DMS114 treated with DMSO at 0.1 percent for 48 hours (cell line): ENCODE results near the gene PCDH1.
"Not testable (repeated sequence)": the region's sequence is repeated elsewhere in the genome, so short reads cannot be mapped to it uniquely, and the experiment has no call there.

Experiments used
- DNase-seq: peaks from one replicate; lab custom pipeline; 2025; ENCODE audit not compliant: unreplicated experiment; lab: John Stamatoyannopoulos, UW

Gene PCDH1

GRCh38 chr5:141839015-141839513 lies 39.1 kb downstream of the PCDH1 start:
- DNase-seq, result no peak

GRCh38 chr5:141838326-141839014 lies 39.7 kb downstream of the PCDH1 start:
- DNase-seq, result no peak

DNA sequence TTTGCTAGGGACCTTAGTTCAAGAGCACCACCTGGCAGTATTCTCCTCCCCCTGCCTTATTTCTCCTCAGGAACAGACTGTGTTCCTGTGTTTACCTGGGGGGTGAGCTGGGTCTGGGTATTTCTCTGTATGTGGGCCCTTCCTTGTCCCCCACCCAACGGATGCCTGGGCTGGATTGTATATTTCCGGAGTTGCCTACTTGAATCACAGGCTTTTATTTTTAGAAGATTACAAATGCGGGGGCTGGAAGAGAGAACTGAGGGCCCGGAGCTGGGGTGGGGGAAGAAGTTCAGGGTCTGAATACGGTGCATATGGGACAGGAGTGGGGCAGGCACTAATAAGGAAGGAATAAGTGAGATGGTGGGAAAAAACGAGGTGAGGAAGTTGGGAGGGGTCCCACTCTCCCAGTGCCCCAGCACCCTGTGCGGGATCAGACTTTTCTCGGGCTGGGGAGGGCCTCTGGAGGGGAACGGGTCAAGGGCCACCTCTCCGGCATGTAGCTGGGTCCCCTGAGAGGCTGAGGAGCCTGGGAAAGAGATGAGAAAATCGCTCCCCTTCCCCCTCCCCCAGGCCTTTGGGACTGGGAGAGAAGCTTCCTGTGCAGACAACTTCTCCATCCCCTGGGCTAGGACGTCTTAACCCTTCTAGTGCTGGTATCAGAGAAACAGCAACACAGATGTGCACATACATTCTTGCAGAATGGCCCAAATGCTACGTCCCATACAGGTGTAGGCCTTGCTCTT lies 42.1 kb downstream of the PCDH1 start:
- DNase-seq, result no peak

DNA sequence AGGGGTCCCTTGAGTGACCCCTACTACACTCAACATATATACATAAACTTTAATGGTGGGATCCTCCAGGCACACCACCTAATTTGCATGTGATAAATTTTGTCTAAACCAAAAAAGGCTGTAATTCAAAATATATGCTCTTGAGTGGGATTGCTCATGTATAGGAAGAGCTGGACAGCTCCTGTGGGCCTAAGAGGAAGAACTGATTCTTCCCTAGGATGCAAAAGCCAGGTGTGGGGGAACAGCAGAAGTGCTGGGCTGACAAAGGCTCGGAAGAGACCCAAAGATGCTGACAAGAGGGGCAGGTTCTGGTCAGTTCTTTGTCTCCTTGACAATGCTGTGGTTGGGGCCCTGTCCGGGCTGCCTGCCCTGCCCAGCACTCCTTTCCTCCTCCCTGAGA lies 43.9 kb downstream of the PCDH1 start:
- no peak for DNase-seq

DNA sequence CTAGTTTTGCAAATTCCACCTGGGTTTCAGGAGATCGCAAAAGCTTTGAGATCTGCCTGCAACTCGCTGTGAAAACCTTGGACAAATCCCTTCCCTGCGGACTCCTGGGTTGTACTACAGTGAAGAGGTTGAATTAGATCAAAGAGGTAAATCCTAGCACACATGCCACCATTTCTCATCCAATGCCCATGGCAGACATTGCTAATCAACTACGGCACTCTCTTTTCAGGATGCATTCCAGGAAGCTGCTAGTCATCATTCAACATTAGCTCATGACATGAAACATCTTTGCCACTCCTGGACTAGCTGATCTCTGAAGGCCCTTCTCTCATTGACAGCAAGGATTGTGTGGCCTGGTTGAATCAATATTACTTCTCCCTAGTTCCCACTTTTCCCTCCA lies 46.1 kb downstream of the PCDH1 start:
- no peak for DNase-seq

DNA sequence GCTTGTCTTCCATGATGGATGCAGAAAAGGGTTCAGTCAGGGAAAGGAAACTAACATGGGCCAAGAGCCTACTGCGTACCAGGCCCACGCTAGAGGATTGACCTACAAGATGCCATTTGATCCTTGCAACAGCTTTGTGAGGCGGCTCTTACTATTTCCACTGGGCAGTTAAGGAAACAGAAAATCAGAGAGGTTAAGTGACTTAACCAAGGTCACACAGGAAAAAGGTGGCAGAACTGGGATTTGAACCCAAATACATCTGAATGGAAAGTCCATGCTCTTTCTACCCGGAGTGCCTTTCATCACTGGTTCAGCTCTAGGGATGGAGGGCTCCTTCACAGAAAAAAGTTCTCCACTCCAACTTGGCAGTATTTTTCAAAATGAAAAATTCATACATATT lies 50.0 kb downstream of the PCDH1 start:
- DNase-seq, result no peak

- DNase-seq, result no peak
Measured at GRCh38 chr5:141826674-141827073, 51.5 kb downstream of the PCDH1 start.

- DNase-seq, result no peak
Measured at GRCh38 chr5:141825791-141826560, 52.2 kb downstream of the PCDH1 start.

DNA sequence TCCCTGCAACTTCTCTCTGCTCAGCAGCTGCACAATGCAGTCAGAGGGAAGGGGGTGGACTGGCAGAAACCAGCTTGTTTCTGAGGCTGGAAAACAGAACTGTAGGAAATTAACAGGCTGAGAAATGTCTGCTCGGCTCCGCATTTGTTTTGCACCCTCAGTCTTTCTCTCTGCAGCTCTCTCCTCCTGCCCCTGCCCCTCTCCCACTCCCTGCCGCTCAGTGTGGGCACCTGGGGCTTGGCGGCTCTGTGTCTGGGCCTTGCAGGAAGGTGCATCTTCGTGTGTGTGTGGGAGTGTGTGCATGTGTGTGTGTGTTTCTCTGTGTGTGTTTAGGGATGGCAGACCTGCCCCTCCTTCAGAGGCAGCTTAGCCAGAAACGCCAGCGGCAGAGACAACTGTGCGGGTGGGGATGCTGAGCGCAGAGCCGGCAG lies 53.0 kb downstream of the PCDH1 start:
- DNase-seq, result no peak

GRCh38 chr5:141824717-141825116 lies 53.5 kb downstream of the PCDH1 start:
- DNase-seq, result no peak

DNA sequence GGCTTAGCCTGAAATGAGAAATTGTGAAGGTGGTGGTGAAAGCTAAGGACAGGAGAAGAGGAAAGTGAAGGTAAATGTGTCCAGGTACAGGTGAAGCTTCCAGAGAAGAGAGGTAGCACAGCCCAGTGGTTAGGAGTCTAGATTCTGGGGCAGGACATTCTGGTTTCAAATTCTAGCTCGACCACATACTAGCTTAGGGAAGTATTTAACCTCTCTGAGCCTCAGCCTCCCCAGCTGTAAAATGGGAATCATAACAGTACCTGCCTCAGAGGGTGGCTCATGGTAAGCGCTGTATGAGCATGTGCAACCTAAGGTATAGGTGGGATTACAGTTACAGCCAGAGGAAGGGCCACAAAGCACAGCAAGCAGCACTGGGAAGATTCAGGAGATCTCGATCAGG lies 55.2 kb downstream of the PCDH1 start:
- no peak for DNase-seq

DNA sequence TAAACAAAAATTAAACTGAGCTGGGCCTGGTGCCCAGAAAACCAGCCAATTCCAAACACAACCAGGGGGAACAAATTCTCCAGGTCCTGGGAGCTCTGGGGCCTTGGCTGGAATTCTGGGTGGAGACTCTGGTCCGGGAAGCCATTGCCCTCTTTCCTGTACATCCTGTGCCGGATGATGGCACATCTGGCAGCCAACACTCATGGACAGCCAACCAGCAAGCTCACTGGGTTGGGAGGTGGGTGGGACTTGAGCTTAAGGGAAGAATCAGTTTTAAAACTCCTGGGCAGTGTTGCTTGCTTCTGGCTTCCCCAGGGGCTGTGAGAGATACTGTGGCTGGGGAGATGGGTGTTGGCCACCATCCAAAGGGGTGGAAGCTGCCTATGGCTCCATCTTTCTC lies 56.1 kb downstream of the PCDH1 start:
- no peak for DNase-seq

- no peak for DNase-seq
Measured at GRCh38 chr5:141821430-141821925, 56.7 kb downstream of the PCDH1 start.

DNA sequence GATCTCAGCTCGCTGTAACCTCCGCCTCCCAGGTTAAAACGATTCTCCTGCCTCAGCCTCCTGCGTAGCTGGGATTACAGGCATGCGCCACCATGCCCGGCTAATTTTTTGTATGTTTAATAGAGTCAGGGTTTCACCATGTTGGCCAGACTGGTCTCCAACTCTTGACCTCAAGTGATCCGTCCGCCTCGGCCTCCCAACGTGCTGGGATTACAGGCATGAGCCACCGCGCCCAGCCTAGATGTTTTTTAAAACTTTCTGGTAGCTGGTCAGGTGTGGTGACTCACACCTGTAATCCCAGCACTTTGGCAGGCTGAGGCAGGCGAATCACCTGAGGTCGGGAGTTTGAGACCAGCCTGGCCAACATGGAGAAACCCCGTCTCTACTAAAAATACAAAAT lies 57.5 kb downstream of the PCDH1 start:
- not testable (repeated sequence) for DNase-seq

DNA sequence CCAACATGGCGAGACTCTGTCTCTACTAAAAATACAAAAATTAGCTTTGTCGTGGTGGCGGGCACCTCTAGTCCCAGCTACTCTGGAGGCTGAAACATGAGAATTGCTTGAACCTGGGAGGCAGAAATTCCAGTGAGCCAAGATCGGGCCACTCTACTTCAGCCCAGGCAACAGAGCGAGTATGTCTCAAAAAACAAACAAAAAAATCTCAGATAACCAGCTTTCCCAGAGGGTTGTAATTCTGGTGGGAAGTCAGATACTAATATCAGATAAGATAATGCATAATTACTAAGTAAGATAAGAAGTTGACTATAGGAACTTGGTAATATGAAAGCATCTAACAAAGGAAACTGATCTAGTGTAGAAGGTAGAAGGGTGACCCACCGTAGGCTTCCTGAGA lies 60.6 kb downstream of the PCDH1 start:
- DNase-seq, result no peak

DNA sequence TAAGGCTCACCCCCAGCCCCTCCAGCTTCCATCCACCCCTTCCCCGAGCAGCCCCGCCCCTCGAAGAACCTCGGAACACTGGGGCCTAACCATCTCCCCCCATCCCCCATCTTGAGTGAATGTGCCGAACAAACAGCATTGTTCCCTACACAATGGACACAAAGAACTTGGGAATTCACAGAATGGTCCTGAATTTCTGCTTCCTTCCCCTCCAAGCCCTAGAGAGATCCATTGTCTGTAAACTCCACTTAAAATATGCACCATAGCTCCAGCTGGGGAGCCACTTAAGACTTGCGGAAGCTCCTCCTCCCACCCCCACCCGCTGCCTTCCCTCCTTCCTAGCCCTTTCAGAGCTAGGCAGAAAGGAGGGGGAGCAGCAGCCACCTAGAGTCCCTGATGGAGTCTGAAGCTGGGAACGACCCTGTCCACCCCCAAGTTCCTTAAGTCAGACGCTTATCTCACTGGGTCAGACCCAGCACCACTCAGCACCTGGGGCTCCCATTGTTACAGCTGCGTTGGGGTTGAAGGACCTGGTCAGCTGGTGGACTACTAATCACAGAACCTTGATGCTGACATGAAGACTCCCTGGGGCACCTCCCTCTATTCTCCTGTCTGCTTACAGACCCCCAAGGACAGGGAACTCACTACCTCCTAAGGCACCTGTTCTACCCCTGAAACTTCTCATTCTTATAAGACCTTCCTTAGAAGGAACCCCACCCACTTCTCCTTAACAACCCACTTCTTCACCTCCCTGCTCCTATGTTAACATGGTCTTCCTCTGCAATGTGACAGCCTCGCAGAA lies 61.4 kb downstream of the PCDH1 start:
- no peak for DNase-seq

- DNase-seq, result no peak
Measured at GRCh38 chr5:141815796-141816180, 62.4 kb downstream of the PCDH1 start.

DNA sequence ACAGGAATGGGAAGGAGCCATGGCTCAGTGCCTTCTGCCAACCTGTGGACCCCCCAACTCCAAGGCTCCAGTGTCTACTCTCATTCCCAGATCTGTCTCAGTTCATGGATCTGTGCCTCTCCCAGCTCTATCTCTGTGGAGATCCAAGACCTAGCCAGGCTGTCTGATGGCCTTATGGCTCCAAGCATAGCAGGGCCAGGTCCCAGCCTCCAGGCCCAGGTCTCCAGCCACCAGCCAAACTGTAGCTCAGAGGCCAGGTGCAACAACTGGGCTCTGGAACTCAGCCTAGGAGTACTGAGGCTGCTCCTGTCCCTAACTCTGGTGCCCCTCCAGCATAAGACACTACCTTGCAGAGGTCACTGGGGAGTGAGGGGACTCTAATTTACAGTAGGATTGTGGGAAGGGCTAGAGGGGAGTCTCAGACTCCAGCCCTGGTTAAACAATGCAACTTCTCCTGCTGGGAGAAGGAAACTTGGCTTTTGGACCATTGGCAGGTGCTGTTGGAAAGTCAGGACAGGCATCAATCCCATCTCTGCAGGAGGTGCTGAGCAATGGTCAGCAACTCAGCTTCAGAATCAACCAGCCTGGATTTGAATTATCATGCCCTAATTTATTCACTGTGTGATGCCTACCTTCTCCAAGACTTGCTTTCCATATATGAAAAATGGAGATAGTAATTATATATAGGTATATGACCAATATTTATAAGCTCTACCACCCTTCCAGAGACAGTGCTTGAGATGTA lies 63.0 kb downstream of the PCDH1 start:
- DNase-seq, result no peak

- no peak for DNase-seq
Measured at GRCh38 chr5:141814064-141814964, 63.9 kb downstream of the PCDH1 start.
